ENCODE results near the gene GPR12.

GPR12 gene

GRCh38 chr13:26785838-26786630 is 25.4 kb upstream of the GPR12 start:
- no peaks in the 10 kb centered on the region for H3K9me3 ChIP-seq
- no peaks in the 10 kb centered on the region for H3K36me3 ChIP-seq
- H3K27me3 ChIP-seq: peaks cover 0 to 17% of the 10 kb centered on the region in 2 donors
- no peak overlapping the region for H3K4me3 ChIP-seq
- no peak overlapping the region for H3K27ac ChIP-seq
- peak in 1 of 2 donors; percentile 37 for DNase-seq
- H3K4me1 ChIP-seq: no peaks in the 10 kb centered on the region
- intact Hi-C loops (cut with DNase I; ENCODE audit: low total_unique reads): no loop called here
- no peak for TF ChIP-seq CTCF (IDR thresholded peaks at IDR 0.05)

DNA sequence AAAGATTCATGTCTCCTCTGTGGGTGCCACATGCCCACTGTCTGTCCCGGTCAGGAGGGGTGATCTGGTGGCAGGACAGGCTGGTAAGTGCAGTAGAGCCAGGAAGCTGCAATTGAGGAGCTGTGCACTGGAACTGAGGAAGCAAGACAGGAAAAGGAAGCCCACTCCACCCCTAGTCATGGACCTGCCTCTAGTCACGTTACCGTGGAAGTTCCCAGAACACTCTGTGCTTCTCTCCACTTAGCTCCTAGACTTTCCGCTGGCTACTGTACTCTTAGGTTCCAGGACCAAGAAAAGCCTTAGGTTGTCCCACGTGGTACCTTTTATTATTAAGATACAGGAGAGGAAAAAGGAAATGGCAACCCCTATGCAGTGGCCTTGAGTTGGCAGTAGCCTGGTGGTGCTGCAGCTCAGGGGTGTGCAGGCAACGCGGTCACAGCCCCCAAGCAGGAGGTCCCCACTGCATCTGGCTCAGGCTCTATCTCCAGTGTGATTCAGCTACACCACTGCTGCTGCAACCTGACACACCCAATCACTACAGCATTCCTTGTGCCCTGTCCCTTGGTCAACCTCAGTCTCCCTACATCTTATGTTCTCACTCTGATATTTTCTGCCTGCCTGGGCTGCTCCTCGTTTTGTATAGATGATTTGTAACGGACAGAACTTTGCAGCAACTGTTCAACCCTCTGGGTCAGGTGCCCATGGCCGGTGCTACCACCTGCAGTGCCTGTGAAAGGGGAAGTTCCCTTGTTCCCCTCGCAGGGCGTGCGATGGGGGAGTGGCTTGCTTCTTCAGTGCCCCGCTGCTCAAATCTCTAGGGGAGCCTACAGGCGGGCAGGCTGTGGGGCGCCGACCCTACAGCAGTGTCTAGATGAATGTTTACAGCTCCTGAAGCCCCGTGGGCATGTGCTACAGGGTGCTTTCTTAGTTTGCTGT is 24.4 kb upstream of the GPR12 start:
- Histone ChIP-seq H3K4me1 (no peaks in the 10 kb centered on the region), H3K9me3 (no peaks in the 10 kb centered on the region), H3K36me3 (no peaks in the 10 kb centered on the region), H3K4me3 (no peak overlapping the region), H3K27me3 (peaks cover 0 to 17% of the 10 kb centered on the region in 2 donors), H3K27ac (no peak overlapping the region)
- TF ChIP-seq CTCF (IDR thresholded peaks at IDR 0.05): no peak
- intact Hi-C loops (cut with DNase I; ENCODE audit: low total_unique reads): no loop called here
- DNase-seq: peak in 1 of 2 donors; percentile 28

DNA sequence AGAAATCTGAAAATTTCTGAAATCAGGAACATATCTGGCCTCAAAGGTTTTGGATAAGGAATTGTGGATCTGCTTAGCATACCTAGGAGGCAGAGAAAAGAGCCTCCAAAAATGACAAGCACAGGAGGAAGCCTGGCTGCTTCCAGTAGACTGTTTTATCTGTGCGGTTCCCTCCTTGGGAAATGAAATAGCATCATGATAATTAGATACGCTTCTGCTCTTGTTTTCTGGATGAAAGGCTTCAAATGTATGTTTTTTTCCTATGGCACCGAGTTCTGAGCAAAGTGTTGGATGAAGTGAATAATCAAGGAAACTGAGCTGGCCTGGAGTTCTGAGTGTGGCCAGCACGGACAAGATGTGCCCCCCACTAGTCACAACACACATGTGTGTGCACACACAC is 19.8 kb upstream of the GPR12 start:
- H3K4me1 ChIP-seq: no peaks in the 10 kb centered on the region
- DNase-seq: no peak
- H3K9me3 ChIP-seq: no peaks in the 10 kb centered on the region
- intact Hi-C loops (cut with DNase I; ENCODE audit: low total_unique reads): no loop called here
- no peaks in the 10 kb centered on the region for H3K27me3 ChIP-seq
- H3K36me3 ChIP-seq: no peaks in the 10 kb centered on the region
- no peak for TF ChIP-seq CTCF (IDR thresholded peaks at IDR 0.05)
- no peak overlapping the region for H3K27ac ChIP-seq
- H3K4me3 ChIP-seq: no peak overlapping the region

GRCh38 chr13:26779321-26779720 is 18.7 kb upstream of the GPR12 start:
- no peak overlapping the region for H3K4me3 ChIP-seq
- H3K27ac ChIP-seq: no peak overlapping the region
- H3K9me3 ChIP-seq: no peaks in the 10 kb centered on the region
- H3K36me3 ChIP-seq: no peaks in the 10 kb centered on the region
- no peak for TF ChIP-seq CTCF (IDR thresholded peaks at IDR 0.05)
- DNase-seq: no peak
- H3K4me1 ChIP-seq: no peaks in the 10 kb centered on the region
- intact Hi-C loops (cut with DNase I; ENCODE audit: low total_unique reads): no loop called here
- no peaks in the 10 kb centered on the region for H3K27me3 ChIP-seq

GRCh38 chr13:26772531-26772930 is 11.9 kb upstream of the GPR12 start:
- no peaks in the 10 kb centered on the region for H3K4me1 ChIP-seq
- no peak overlapping the region for H3K4me3 ChIP-seq
- H3K27me3 ChIP-seq: peaks cover 0 to 3% of the 10 kb centered on the region in 2 donors
- H3K27ac ChIP-seq: no peak overlapping the region
- DNase-seq: no peak
- no peak for TF ChIP-seq CTCF (IDR thresholded peaks at IDR 0.05)
- intact Hi-C loops (cut with DNase I; ENCODE audit: low total_unique reads): no loop called here
- H3K9me3 ChIP-seq: no peaks in the 10 kb centered on the region
- H3K36me3 ChIP-seq: no peaks in the 10 kb centered on the region

Data from tibial artery (tissue), 4 donors.